K562 (cell line): ENCODE results near the gene RPL22. TPM values are rescaled to one million over a fixed set of nuclear protein-coding genes. Genes with fewer than 3 reads are reported as not detected.

Experiments used
- EP400 ChIP-seq: fragments of 450-650 bp; IDR thresholded peaks from 2 replicates; pipeline ENCODE4 v1.6.1; 2017; ENCODE audit warnings: antibody characterized with exemption, mild to moderate bottlenecking, moderate library complexity
- GABPB2 ChIP-seq: fragments of 250-450 bp; sonication (Bioruptor Pico); conservative IDR thresholded peaks from 2 replicates; pipeline ENCODE4 v1.5.1; 2021; ENCODE audit warnings: mild to moderate bottlenecking
- RFX7 ChIP-seq: fragments of 250-450 bp; sonication (Bioruptor Pico); IDR thresholded peaks from 2 replicates; pipeline ENCODE4 v1.5.1; 2021; ENCODE audit warnings: mild to moderate bottlenecking
- ZNF316 ChIP-seq: fragments of 450-650 bp; IDR thresholded peaks from 2 replicates; pipeline ENCODE4 v1.6.1; 2016
- polyA plus RNA-seq, 8 experiments: library from polyadenylated mRNA; depleted of rRNA in 4 of 8; stranded (reverse) in 5 of 8; unstranded in 3 of 8; fragments of >200 nt; fragmentation: Nextera tagmentation in 2 of 8; fragmentation: Illumina TruSeq in 1 of 8; extraction: Ambion mirVana in 2 of 8; extraction: Trizol in 1 of 8; gene quantifications; 2 replicates each; pipeline versions ENCODE4 v1.2.1 to v1.2.3, GENCODE V29; 2011 to 2014; ENCODE audit warnings: inconsistent platforms in 1 of 8, missing spikeins in 1 of 8
- total RNA-seq, 7 experiments: library from RNA; depleted of rRNA in 6 of 7; stranded (reverse); fragments of >200 nt in 6 of 7; fragmentation: Illumina TruSeq in 2 of 7; extraction: Trizol in 2 of 7; gene quantifications; 2 replicates each; pipeline versions ENCODE4 v1.2.1 to v1.2.3, GENCODE V29; 2011 to 2021; ENCODE audit warnings: low replicate concordance in 1 of 7
- TF ChIP-seq, protein P1 (sequence below), 2 experiments: fragments of 450-650 bp; IDR thresholded peaks; 2 replicates each; pipeline ENCODE4 v1.6.1; 2018; ENCODE audit warnings: mild to moderate bottlenecking in 2 of 2, low read depth in 1 of 2; ENCODE audit not compliant: partially characterized antibody in 2 of 2
- TF ChIP-seq, protein P2 (sequence below): sonication (generic); formaldehyde crosslinking; IDR thresholded peaks from 2 replicates; pipeline ENCODE4 v1.8.1; 2023; ENCODE audit warnings: missing genetic modification reagents, mild to moderate bottlenecking, borderline replicate concordance
- TF ChIP-seq, protein P3 (sequence below), 2 experiments: IDR thresholded peaks; 2 replicates each; pipeline ENCODE4 v1.6.1; 2011; ENCODE audit warnings: borderline replicate concordance in 1 of 2, control low read depth in 1 of 2, low read depth in 1 of 2, low read length in 1 of 2, mild to moderate bottlenecking in 1 of 2, mixed read lengths in 1 of 2, moderate library complexity in 1 of 2; ENCODE audit not compliant: insufficient read depth in 1 of 2, insufficient read length in 1 of 2, poor library complexity in 1 of 2, severe bottlenecking in 1 of 2; ENCODE audit errors: extremely low read depth in 1 of 2

The RPL22 gene
- total and polyA plus RNA-seq, 9 of the 15 experiments (the other 6 are each of a cell fraction or from before 2014, with no cell fraction given) = 467 to 1,165 (median 607) TPM

GRCh38 chr1:6166655-6167390 is 32.6 kb downstream of the RPL22 start (continued):
- TF ChIP-seq, protein P1, sequence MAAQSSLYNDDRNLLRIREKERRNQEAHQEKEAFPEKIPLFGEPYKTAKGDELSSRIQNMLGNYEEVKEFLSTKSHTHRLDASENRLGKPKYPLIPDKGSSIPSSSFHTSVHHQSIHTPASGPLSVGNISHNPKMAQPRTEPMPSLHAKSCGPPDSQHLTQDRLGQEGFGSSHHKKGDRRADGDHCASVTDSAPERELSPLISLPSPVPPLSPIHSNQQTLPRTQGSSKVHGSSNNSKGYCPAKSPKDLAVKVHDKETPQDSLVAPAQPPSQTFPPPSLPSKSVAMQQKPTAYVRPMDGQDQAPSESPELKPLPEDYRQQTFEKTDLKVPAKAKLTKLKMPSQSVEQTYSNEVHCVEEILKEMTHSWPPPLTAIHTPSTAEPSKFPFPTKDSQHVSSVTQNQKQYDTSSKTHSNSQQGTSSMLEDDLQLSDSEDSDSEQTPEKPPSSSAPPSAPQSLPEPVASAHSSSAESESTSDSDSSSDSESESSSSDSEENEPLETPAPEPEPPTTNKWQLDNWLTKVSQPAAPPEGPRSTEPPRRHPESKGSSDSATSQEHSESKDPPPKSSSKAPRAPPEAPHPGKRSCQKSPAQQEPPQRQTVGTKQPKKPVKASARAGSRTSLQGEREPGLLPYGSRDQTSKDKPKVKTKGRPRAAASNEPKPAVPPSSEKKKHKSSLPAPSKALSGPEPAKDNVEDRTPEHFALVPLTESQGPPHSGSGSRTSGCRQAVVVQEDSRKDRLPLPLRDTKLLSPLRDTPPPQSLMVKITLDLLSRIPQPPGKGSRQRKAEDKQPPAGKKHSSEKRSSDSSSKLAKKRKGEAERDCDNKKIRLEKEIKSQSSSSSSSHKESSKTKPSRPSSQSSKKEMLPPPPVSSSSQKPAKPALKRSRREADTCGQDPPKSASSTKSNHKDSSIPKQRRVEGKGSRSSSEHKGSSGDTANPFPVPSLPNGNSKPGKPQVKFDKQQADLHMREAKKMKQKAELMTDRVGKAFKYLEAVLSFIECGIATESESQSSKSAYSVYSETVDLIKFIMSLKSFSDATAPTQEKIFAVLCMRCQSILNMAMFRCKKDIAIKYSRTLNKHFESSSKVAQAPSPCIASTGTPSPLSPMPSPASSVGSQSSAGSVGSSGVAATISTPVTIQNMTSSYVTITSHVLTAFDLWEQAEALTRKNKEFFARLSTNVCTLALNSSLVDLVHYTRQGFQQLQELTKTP (IDR thresholded peaks at IDR 0.05; ENCODE audit: low read depth in 1 of 2, partially characterized antibody in 2 of 2) = no peak
- TF ChIP-seq ZNF316 (no peak), EP400 (no peak), RFX7 (CRISPR knock-in tag) (no peak), GABPB2 (CRISPR knock-in tag) (no peak)
- TF ChIP-seq, protein P2, sequence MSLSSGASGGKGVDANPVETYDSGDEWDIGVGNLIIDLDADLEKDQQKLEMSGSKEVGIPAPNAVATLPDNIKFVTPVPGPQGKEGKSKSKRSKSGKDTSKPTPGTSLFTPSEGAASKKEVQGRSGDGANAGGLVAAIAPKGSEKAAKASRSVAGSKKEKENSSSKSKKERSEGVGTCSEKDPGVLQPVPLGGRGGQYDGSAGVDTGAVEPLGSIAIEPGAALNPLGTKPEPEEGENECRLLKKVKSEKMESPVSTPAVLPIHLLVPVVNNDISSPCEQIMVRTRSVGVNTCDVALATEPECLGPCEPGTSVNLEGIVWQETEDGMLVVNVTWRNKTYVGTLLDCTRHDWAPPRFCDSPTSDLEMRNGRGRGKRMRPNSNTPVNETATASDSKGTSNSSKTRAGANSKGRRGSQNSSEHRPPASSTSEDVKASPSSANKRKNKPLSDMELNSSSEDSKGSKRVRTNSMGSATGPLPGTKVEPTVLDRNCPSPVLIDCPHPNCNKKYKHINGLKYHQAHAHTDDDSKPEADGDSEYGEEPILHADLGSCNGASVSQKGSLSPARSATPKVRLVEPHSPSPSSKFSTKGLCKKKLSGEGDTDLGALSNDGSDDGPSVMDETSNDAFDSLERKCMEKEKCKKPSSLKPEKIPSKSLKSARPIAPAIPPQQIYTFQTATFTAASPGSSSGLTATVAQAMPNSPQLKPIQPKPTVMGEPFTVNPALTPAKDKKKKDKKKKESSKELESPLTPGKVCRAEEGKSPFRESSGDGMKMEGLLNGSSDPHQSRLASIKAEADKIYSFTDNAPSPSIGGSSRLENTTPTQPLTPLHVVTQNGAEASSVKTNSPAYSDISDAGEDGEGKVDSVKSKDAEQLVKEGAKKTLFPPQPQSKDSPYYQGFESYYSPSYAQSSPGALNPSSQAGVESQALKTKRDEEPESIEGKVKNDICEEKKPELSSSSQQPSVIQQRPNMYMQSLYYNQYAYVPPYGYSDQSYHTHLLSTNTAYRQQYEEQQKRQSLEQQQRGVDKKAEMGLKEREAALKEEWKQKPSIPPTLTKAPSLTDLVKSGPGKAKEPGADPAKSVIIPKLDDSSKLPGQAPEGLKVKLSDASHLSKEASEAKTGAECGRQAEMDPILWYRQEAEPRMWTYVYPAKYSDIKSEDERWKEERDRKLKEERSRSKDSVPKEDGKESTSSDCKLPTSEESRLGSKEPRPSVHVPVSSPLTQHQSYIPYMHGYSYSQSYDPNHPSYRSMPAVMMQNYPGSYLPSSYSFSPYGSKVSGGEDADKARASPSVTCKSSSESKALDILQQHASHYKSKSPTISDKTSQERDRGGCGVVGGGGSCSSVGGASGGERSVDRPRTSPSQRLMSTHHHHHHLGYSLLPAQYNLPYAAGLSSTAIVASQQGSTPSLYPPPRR (CRISPR knock-in tag) = no peak
- TF ChIP-seq, protein P3, sequence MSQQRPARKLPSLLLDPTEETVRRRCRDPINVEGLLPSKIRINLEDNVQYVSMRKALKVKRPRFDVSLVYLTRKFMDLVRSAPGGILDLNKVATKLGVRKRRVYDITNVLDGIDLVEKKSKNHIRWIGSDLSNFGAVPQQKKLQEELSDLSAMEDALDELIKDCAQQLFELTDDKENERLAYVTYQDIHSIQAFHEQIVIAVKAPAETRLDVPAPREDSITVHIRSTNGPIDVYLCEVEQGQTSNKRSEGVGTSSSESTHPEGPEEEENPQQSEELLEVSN (IDR thresholded peaks at IDR 0.05; ENCODE audit: borderline replicate concordance in 1 of 2, extremely low read depth in 1 of 2, insufficient read depth in 1 of 2, insufficient read length in 1 of 2, low read depth in 1 of 2, low read length in 1 of 2, poor library complexity in 1 of 2, severe bottlenecking in 1 of 2) = no peak
